Nucleus accumbens (tissue), 56 donors: ENCODE measurements around the gene RHOJ.

Experiments
- DNase-seq, 56 donors: peaks; one replicate each; lab custom pipeline; 2025; lab: John Stamatoyannopoulos, UW

The RHOJ gene

DNA sequence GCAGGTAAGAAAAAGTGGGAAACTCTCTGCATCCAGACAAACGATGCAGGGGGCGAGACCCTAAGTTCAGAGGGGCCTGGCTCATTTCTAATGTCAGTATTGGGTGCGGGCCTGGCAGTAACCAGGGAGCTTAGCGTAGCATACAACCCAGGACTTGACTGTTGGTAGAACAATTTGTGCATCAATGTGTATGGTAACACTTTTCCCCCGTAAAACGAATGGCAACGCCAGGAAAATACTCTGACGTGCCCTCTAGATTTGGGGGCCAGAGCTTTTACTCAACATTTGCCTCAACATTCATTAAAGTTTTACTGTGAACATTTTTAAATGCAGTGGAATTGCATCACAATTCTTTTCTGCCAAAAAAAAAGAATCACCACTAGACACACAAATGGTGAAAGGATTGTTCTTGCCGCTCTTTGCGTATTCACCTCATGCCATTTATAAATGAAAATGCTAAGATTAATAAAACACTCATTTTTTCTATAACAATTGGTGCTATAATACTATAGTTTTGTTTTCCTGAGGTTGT lies 867 bp downstream of the RHOJ start:
- peak in 1 of 56 donors; percentile 10 for DNase-seq

DNA sequence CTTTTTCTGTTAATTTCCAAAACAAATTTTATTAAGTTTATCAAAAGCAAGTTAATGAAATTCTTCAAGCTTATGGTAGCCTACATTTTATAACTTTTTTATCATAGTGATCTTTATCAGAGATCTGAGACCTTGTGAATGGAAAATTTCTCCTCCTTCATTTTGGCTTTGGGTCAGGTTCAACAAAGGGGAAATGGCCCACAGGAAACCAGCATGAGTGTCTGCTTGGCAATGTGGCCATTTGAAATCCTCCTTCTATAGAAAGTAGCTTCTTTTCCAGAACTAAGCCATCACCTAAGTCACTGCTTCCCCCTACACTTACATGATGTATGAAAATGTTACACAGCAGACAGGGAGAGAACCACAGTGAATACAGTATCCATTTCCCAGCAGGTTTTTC lies 1.6 kb downstream of the RHOJ start:
- DNase-seq: no peak

DNA sequence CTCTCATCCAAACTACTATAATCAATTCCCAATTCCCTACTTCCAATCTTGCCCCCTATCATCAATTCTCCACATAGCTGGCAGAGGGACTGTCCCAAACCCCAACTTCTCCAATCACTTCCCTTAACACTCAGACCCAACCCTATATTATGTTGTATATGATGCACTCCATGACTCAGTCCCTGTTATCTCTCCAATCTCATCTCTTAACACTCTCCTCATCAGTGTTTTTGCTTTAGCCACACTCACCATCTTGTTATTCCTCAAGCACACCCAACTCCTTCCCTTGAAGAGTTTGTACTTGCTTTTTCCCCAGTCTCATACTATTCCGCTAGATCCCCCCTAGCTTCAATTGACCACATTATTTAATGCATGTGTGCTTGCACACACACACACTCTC lies 4.9 kb downstream of the RHOJ start:
- DNase-seq: no peak

DNA sequence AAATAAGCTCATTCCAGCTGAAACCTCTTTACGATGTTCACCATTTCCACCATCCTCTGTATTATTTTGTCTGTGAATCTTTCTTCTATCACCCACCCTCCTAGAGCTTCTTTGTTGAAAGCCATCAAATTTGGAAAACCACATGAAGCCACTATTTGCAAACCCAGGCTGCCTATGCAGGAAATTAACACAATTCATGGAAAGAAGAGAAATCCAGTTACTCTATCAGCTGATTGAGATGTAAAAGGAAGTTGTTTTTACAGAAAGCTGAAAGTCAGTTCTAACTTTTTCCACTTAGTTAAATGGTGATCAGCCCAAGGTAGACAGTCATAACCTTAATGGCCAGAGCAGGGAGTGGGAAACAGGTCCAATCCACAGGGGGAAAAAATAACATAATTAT lies 6.6 kb downstream of the RHOJ start:
- no peak for DNase-seq

DNA sequence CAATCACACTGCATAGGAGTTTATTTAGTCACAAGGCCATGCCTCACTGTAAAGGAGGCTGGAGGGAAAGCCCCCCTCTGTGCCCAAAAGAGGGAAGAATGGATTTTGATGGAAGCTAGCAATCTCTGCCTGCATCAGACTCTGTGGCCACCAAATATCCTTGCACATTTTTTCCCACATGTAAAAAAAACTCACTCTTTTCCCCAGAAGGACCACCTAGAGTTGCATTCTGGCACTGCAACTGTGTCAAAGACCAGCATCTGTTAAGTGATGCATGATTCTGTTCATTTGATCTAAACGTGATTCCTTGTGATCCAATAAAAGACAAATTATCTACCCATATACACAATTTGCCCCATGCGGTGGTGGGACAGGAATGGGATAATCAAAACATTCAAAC lies 8.0 kb downstream of the RHOJ start:
- DNase-seq: no peak

DNA sequence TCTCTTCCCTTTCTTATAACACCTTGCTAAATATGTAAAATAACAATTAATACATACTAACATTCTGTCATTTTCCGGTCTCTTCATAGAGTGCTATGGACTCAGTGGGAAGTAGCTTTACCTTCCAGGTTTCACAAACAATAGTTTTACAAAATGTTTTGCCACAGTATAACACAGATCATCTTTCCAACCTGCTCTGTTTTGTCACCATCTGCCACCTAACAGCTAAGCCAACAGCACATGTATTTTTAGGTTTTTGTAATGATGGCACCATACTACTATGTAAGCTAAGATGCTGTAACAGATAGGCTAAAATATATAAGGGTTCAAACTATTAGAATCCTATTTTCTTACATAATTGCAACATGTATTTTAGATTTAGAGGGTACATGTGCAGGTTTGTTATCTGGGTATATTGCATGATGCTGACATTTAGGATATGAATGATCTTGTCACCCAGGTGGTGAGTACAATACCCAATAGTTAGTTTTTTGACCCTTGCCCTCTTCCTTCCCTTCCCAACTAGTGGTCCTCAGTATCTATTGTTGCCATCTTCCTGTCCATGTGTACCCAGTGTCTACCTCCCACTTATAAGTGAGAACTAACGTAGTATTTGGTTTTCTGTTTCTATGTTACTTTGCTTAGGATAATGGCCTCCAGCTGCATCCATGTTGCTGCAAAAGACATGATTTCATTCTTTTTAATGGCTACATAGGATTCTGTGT lies 8.7 kb downstream of the RHOJ start:
- DNase-seq: no peak

DNA sequence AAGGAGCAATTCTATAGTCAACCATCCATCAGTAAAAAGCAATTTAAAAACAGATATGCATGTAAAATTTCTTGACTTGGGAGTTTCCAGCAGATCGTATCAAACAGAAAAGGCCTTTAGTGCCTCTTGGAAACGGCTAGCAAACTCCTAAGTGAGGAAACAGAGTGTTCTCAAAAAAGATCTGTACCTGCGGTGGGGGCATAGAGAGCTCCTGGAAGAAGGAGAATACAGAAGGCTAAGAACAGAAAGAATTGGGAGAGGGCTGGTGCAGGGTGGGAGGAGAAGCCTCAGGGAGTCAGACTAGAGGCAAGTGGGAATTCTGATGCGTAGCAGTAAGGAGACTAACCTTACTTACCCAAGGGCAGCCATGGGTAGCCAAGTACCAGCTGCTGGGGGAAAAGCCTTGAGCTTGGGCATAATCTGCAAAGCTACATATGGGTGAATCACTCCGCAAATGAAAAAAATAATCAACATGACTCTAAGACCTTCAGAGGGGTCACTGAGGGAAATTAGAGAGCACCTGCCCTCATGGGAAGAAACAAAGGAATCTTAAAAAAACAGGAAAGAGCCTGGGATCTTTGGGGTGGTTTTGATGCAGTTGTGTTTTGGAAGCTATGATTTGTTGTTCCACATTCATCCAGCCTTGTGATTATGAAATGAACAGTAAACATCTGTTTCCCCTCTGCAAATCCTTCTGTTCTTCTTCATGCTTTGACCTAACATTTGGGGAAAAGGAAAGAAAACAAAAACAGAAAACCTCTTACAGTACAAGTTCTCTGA lies 10.4 kb downstream of the RHOJ start:
- no peak for DNase-seq

DNA sequence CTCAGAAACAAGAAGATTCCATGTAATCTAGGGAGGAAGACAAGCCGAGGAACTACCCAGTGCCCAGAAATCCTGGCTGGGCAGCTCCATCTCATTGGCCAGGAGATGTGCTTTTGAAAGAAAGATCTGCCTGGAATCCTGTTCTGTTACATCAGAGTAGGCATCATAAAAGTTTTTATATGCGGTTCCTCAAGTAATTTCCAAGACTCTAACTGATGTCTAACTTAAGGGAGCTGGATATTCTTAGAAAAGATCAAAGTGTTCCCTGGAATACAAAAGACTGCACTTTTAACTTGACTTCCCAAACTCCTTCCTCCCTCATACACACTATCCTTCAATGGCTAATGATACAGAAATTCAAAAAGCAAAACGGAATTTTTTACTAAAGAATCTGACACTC lies 16.3 kb downstream of the RHOJ start:
- no peak for DNase-seq

DNA sequence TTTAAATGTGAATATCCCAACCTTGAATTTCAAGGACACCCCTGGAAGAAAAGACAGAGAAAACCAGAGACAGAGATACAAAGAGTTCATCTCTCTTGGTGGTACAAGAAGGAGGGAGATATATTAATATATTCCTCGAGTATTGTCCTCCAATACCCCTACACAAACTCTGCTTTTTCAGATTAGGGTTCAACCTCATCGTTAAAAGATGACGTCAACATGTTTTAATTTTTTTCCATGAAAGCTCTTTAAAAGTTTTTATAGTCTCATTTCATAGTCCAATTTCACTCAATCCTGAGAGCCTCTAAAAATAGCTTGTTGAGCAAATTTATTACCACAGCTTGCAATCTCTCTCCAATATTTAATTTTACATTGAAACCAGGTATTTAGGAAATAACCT lies 19.4 kb downstream of the RHOJ start:
- DNase-seq: no peak

DNA sequence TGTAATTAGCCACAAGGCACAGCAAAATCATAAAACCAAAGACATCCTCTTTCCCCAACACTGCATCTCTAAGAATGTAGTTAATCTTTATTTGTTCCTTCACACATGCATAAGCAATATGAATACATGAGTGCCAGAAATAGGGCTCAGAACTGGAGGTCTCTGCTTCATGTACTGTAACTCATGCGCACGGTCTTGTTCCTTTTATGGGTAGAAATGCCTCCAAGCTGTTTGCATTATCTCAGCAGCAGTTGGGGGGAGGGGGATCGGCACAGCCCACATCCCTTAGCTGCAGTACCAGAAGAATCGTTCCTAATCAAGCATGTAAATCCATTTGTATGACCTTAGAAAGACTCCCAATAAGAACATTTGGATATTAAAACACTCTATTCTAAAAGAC lies 20.0 kb downstream of the RHOJ start:
- DNase-seq: no peak

DNA sequence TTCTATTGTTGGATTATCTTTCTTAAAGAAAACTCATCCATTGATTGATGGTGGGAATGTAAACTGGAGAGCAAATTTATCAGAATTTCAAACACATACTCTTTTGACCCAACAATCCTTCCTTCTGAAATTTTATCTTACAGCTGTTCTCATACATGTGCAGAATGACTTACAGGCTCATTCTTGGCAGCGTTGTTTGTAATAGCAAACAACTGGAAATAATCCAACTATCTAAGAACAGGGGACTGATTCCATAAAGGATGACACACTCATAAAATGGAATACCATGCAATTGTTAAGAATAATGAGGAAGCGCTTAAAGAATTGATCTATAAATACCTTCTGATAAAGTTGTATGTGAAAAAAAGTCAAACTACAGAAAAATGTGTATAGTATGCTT lies 24.0 kb downstream of the RHOJ start:
- no peak for DNase-seq

DNA sequence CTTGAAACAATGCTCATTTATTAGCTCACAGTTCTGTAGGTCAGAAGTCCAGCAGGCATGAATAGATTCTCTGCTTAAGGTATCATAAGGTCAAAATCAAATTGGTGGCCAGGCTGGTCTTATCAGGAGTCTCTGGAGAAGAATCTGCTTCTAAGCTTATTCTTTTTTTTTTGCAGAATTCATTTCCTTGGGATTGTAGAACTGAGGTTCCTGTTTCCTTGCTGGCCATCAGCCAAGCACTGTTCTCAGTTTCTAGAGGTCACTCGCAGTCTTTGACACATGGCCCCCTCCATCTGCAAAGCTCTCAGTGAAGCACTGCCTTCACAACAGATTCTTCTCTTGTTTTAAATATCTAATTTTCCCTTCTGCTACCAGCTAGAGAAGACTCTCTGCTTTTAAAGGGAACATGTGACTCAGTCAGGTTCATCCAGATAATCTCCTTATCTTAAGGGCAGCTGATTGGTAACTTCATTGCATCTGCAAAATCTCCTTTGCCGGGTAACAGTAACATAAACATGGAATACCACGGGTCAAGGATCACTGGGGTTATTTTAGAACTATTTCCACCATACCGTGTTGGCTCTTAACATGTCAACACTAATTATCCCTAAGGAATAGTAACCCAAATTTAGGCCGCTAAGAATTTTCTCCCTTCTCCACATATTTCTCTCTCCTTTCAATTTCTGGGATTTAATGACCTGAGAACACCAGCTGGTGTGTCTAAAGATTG lies 25.3 kb downstream of the RHOJ start:
- DNase-seq: no peak

DNA sequence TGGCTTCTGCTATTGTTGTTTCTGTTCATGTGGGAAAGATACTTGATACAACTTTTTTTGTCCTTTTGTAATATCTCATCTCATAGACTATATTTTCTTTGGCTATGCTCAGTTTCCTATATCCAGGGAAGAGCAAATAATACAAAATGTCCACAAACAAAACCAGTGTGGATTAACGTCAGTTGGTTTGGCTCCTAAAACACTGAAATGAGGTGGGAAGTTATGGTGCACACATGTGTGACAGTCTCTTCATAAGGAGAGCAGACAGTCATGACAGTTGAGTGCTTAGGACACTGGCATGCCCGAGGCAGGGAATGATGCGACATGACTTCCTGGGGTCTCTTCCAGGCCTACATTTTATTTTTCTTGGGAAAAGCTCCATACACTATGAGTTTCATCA lies 27.5 kb downstream of the RHOJ start:
- no peak for DNase-seq

DNA sequence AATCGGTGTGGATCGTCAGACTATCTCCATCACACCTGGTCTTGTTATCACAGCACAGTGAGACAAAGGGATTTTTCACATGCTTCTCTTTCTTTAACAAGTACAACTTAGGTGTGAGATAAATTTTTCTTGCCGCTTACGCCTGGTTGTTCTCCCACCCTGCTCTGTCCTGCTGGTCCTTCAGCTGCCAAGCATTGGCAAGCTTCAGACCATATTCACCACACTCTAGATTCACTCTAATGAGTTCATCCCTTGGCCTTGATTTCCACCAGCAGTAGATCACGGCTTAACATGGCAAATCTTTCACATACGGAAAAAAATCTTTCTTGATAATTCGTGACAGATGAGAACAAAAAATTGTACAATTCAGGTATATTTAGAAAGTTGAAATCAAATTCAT lies 33.5 kb downstream of the RHOJ start:
- no peak for DNase-seq

DNA sequence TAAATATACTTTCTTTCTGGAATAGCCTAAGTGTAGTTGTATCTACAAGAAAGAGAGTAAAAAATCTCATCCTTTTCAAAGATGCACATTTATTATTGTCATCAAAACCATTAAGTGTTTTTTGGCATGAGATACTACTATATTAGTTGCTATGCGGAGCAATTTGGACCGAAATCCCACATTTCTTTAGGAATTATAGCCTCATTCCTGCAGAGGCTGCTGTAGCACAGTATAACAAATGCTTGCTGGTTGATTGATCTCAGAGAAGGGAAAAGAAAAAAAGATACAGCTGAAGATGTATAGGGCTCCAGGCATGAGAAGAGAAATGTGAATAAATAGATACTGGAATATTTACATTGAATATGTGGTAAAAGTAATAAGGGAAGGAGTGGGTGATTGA lies 36.0 kb downstream of the RHOJ start:
- no peak for DNase-seq

DNA sequence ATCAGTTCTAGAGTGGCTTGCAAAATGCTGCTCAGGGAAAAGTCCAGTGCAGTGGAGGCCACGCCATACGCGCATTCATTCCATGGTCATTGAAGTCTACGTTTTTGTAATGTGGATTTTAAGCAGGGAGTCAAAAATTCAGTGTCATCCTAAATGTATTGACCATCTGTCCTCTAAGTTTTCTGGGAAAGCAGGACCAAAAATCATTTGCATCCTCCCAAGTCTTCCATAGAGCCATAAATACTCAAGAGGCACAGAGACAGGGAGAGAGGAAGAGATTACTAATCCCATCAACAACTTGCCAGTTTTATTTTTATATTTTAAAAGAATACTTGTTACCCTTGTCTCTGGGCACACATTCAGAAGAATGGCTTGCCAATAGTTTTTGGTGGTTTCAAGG lies 36.9 kb downstream of the RHOJ start:
- DNase-seq: no peak

DNA sequence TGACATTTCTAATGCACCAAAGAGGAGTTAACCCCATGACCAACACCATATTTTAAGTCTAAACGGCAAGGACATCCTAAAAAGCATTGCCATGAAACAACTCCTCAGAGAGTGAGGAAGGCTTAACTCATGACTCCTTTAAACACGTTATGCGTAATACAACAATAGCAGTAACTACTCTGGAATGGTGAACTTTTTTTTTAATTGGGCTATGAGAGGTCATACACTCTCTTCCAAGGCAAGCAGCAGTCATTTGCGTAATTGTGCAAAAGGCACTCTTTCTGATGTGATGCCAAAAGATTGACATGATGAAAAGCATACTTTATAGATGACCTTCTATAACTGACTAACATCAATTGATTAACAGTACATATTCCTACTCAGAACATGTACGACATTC lies 39.4 kb downstream of the RHOJ start:
- no peak for DNase-seq

DNA sequence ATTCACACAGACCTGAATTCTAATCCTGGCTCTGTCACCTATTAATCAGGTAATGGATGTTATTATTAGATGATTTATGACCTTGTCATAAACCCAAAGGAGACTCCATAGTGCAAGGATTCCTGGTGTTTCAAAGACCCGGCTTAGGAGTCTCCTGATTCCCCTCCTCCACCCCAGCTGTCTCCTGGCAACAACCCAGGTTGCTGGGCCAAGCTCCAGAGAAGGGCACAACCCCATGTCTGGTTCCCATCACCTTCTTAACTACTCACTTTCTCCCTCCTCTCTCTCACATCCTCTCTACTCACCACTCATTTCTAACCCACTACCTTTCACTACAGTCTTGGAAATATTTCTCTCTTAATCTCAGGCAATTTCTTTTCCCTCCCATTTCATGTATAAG lies 41.6 kb downstream of the RHOJ start:
- no peak for DNase-seq

DNA sequence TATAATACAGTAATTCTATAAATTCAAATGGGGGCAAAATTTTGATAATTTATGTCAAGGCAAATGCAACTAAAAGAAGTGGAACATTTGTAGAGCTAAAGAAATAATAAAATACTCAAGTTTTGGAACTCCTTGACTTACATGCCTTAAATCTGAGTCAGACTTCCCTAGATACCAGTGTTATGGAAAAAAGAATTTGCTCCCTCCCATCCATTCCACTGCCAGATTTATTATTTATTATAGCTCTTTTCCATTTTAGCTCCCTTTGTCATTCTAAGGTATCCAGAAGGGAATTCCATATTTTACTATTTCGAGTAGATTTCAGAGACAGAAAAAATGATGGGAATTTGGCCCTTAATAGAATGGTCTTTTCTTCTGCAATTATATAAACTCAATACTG lies 44.0 kb downstream of the RHOJ start:
- DNase-seq: no peak

DNA sequence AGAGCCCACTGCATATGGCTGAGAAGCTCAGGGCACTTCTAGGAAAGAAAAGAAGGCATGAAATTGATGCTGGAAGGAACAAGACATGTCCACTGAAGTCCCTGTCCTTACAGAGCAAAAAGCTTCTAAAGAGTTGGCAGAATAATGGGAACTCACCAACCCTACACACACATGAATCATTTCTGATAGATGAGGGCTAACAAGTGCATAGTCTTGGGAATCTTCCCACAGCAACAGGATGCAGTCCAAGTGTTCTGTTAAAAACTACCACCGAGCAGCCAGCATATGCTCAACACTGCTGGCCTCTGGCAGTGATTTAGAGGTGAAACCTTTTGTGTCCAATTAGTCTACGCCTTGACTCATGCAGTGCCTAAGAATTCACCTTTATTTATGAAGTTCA lies 44.8 kb downstream of the RHOJ start:
- no peak for DNase-seq

DNA sequence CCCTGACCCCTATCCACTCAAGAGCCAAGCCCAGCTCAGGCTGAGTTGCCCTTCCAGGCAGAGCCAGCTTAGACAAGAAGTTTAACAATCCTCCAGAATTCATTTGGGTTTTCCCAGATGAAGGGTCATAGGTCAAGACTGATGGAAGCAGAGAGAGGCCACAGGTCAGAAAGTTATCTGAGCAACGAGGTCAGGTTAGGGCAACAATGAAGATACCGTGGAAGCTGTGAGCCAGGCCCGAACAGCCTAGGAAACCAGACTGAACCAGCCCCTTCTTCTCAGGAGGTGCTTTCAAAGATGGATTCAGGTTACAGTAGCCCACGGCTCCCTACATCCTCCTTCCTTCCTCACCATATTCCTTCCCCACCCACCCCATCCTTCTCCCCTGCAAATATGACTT lies 53.1 kb downstream of the RHOJ start:
- DNase-seq: no peak

DNA sequence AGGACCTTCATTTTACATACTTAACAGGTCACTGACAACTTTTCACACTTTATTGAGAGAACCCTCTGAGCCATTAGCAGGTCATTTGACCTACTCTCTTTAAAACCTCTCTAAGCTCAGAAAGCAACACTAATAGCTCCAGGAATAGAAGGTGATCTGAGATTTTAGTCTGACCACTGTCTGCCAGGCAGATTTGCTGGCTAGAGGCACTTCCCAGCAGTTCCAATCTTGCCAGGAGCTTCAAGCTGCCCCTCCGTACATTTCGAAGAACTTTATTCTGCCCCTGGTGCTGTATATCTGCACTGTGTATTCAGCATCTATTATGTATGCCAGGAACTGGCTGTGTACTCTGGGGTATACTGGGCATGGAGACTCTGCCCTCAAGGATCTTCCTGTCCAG lies 58.2 kb downstream of the RHOJ start:
- no peak for DNase-seq
